H1 (cell line): ENCODE data around the gene OGDH. TPM values are rescaled to one million over a fixed set of nuclear protein-coding genes. Genes with fewer than 3 reads are reported as not detected.

Source experiments
- CTCF ChIA-PET: fragments of 300-600 bp; sonication (Branson Sonifier 250); formaldehyde crosslinking; loops from one replicate; lab custom pipeline; 2021; ENCODE audit not compliant: partially characterized antibody; lab: Charles Lee
- POLR2A ChIA-PET: fragments of 300-600 bp; sonication (Branson Sonifier 250); formaldehyde crosslinking; loops from one replicate; lab custom pipeline; 2021; ENCODE audit warnings: inconsistent platforms; ENCODE audit not compliant: partially characterized antibody; lab: Charles Lee
- DNase-seq, 2 experiments: peaks; one replicate each; pipeline versions ENCODE4 v3.0.0 to v3.0.0-alpha.2; 2010 to 2022; ENCODE audit warnings: low spot score in 2 of 2, low read depth in 1 of 2, mixed read lengths in 1 of 2
- FAIRE-seq: peaks from 2 replicates; lab custom pipeline; 2011; peaks lifted over from hg19 to GRCh38; lab: Jason Lieb, UNC
- H2AFZ ChIP-seq: 2 replicates; pipeline ENCODE4 v1.8.1; 2012; ENCODE audit warnings: low read length, inconsistent platforms
- H2AK5ac ChIP-seq: 2 replicates; pipeline ENCODE4 v1.6.1; 2013; ENCODE audit warnings: low read depth, low read length
- H2BK120ac ChIP-seq: replicated peaks from 2 replicates; pipeline ENCODE3; 2013; ENCODE audit warnings: low read depth, low read length, inconsistent platforms
- H2BK12ac ChIP-seq: 2 replicates; pipeline ENCODE4 v1.6.1; 2013; ENCODE audit warnings: low read depth, low read length
- H2BK15ac ChIP-seq: 2 replicates; pipeline ENCODE4 v1.6.1; 2013; ENCODE audit warnings: low read length
- H2BK20ac ChIP-seq: 2 replicates; pipeline ENCODE4 v1.6.1; 2013; ENCODE audit warnings: low read length
- H2BK5ac ChIP-seq: 2 replicates; pipeline ENCODE4 v1.6.1; 2013; ENCODE audit warnings: low read depth, low read length
- H3K14ac ChIP-seq: 2 replicates; pipeline ENCODE4 v1.6.1; 2013; ENCODE audit warnings: inconsistent platforms; ENCODE audit not compliant: insufficient read length
- H3K18ac ChIP-seq: 2 replicates; pipeline ENCODE4 v1.6.1; 2013; ENCODE audit warnings: low read length; ENCODE audit errors: extremely low read depth
- H3K23ac ChIP-seq: 2 replicates; pipeline ENCODE4 v1.6.1; 2013; ENCODE audit warnings: inconsistent platforms; ENCODE audit not compliant: insufficient read length
- H3K23me2 ChIP-seq: 2 replicates; pipeline ENCODE4 v1.6.1; 2013; ENCODE audit warnings: low read depth, low read length
- H3K27ac ChIP-seq: 2 replicates; pipeline ENCODE4 v1.6.1; 2011; ENCODE audit warnings: low read depth, low read length, inconsistent platforms
- H3K27me3 ChIP-seq, 4 experiments: replicated peaks in 1 of 4; 1 replicate in 1 of 4; 2 replicates in 3 of 4; pipeline versions ENCODE4 v1.6.1 to v1.8.1; 2011 to 2013; ENCODE audit warnings: low read length in 3 of 4, mild to moderate bottlenecking in 3 of 4, inconsistent platforms in 2 of 4, mixed read lengths in 2 of 4, moderate library complexity in 1 of 4; ENCODE audit not compliant: control insufficient read depth in 3 of 4, insufficient read depth in 3 of 4; ENCODE audit errors: extremely low read depth in 1 of 4
- H3K36me3 ChIP-seq, 4 experiments: 2 replicates each; pipeline versions ENCODE4 v1.6.1 to v1.8.1; 2011 to 2013; ENCODE audit warnings: mild to moderate bottlenecking in 4 of 4, low read length in 3 of 4, moderate library complexity in 2 of 4, control low read depth in 1 of 4, inconsistent platforms in 1 of 4; ENCODE audit not compliant: insufficient read depth in 4 of 4, control insufficient read depth in 2 of 4
- H3K4ac ChIP-seq: replicated peaks from 2 replicates; pipeline ENCODE3; 2013; ENCODE audit warnings: low read length, low read depth, mixed read lengths, inconsistent platforms; ENCODE audit not compliant: insufficient read length
- H3K4me1 ChIP-seq, 4 experiments: replicated peaks in 1 of 4; 1 replicate in 1 of 4; 2 replicates in 3 of 4; pipeline versions ENCODE4 v1.6.1 to v1.8.1; 2011 to 2013; ENCODE audit warnings: low read length in 3 of 4, inconsistent platforms in 2 of 4, mixed read lengths in 1 of 4; ENCODE audit not compliant: insufficient read depth in 4 of 4, control insufficient read depth in 3 of 4
- H3K4me2 ChIP-seq, 2 experiments: 2 replicates each; pipeline versions ENCODE4 v1.6.1 to v1.8.1; 2011 to 2013; ENCODE audit warnings: low read depth in 2 of 2, low read length in 2 of 2, control low read depth in 1 of 2, inconsistent platforms in 1 of 2, mild to moderate bottlenecking in 1 of 2; ENCODE audit not compliant: insufficient read depth in 1 of 2
- H3K4me3 ChIP-seq, 4 experiments: fragments of 200-600, 300-600 bp in 1 of 4; sonication (generic), shearing (Covaris generic), sonication (Bioruptor Twin) in 1 of 4; 2 replicates each; pipeline versions ENCODE4 v1.5.1 to v1.8.1; 2011 to 2016; ENCODE audit warnings: low read length in 4 of 4, low read depth in 3 of 4, control low read depth in 2 of 4, inconsistent platforms in 2 of 4, mild to moderate bottlenecking in 2 of 4, mixed read lengths in 1 of 4, moderate library complexity in 1 of 4; ENCODE audit not compliant: insufficient read depth in 2 of 4; ENCODE audit errors: extremely low read depth in 1 of 4
- H3K56ac ChIP-seq: replicated peaks from 2 replicates; pipeline ENCODE3; 2013; ENCODE audit warnings: low read depth, mild to moderate bottlenecking, mixed read lengths, low read length, inconsistent platforms; ENCODE audit not compliant: insufficient read length
- H3K79me1 ChIP-seq: 2 replicates; pipeline ENCODE4 v1.6.1; 2013; ENCODE audit warnings: low read depth, low read length, control low read depth
- H3K79me2 ChIP-seq, 2 experiments: 2 replicates each; pipeline versions ENCODE4 v1.6.1 to v1.8.1; 2012 to 2013; ENCODE audit warnings: low read length in 2 of 2, mild to moderate bottlenecking in 2 of 2, inconsistent platforms in 1 of 2; ENCODE audit not compliant: insufficient read depth in 2 of 2, control insufficient read depth in 1 of 2
- H3K9ac ChIP-seq, 4 experiments: replicated peaks in 1 of 4; 1 replicate in 1 of 4; 2 replicates in 3 of 4; pipeline versions ENCODE4 v1.6.1 to v1.8.1; 2011 to 2013; ENCODE audit warnings: low read depth in 3 of 4, low read length in 3 of 4, control low read depth in 2 of 4, mild to moderate bottlenecking in 2 of 4, moderate library complexity in 2 of 4, inconsistent platforms in 1 of 4; ENCODE audit errors: extremely low read depth in 1 of 4
- H3K9me3 ChIP-seq, 2 experiments: 2 replicates each; pipeline versions ENCODE4 v1.6.1 to v1.8.1; 2012 to 2013; ENCODE audit warnings: mild to moderate bottlenecking in 2 of 2, moderate library complexity in 2 of 2, control low read depth in 1 of 2, inconsistent platforms in 1 of 2, low read depth in 1 of 2, low read length in 1 of 2, mixed read lengths in 1 of 2; ENCODE audit not compliant: insufficient read depth in 2 of 2
- H4K20me1 ChIP-seq, 2 experiments: replicated peaks in 1 of 2; 2 replicates each; pipeline versions ENCODE3 to v1.8.1; 2011 to 2013; ENCODE audit warnings: inconsistent platforms in 2 of 2, low read length in 2 of 2, mild to moderate bottlenecking in 1 of 2; ENCODE audit not compliant: insufficient read depth in 2 of 2, control insufficient read depth in 1 of 2
- H4K5ac ChIP-seq: 2 replicates; pipeline ENCODE4 v1.6.1; 2013; ENCODE audit warnings: low read length, low read depth, mixed read lengths, inconsistent platforms; ENCODE audit not compliant: insufficient read length
- H4K8ac ChIP-seq: 2 replicates; pipeline ENCODE4 v1.8.0; 2013; ENCODE audit warnings: mild to moderate bottlenecking, moderate library complexity, low read length, inconsistent platforms; ENCODE audit not compliant: insufficient read depth; ENCODE audit errors: extremely low read depth
- H4K91ac ChIP-seq: replicated peaks from 2 replicates; pipeline ENCODE3; 2013; ENCODE audit warnings: low read length, mixed read lengths, inconsistent platforms; ENCODE audit not compliant: insufficient read length
- ATF3 ChIP-seq: IDR thresholded peaks from 2 replicates; pipeline ENCODE4 v1.6.1; 2011; ENCODE audit warnings: low read depth, mild to moderate bottlenecking, low read length; ENCODE audit not compliant: insufficient read depth
- BACH1 ChIP-seq: IDR thresholded peaks from 2 replicates; pipeline ENCODE4 v1.6.1; 2012; ENCODE audit warnings: low read length, improper control_type of control experiment
- BCL11A ChIP-seq, 2 experiments: IDR thresholded peaks; one replicate each; pipeline ENCODE4 v1.6.1; 2011; ENCODE audit warnings: low read depth in 2 of 2, low read length in 2 of 2, mild to moderate bottlenecking in 2 of 2
- CBX8 ChIP-seq: fragments of 300-800, 300-1000 bp; sonication (generic); IDR thresholded peaks from 2 replicates; pipeline ENCODE4 v1.7.1; 2016; ENCODE audit warnings: low read depth, low read length, borderline replicate concordance
- CHD2 ChIP-seq: IDR thresholded peaks from 2 replicates; pipeline ENCODE4 v1.6.1; 2012; ENCODE audit warnings: low read length, improper control_type of control experiment
- GABPA ChIP-seq: IDR thresholded peaks from 2 replicates; pipeline ENCODE4 v1.6.1; 2011; ENCODE audit warnings: mild to moderate bottlenecking, low read length, moderate library complexity, borderline replicate concordance; ENCODE audit not compliant: insufficient read depth
- HDAC2 ChIP-seq, 2 experiments: fragments of 300-600 bp in 1 of 2; sonication (generic) in 1 of 2; IDR thresholded peaks; 2 replicates each; pipeline ENCODE4 v1.6.1; 2011 to 2012; ENCODE audit warnings: low read depth in 2 of 2, low read length in 2 of 2, mild to moderate bottlenecking in 2 of 2, moderate library complexity in 2 of 2, borderline replicate concordance in 1 of 2, inconsistent platforms in 1 of 2
- JUN ChIP-seq: IDR thresholded peaks from 2 replicates; pipeline ENCODE4 v1.6.1; 2011; ENCODE audit warnings: low read depth, mild to moderate bottlenecking, improper control_type of control experiment, low read length
- KDM4A ChIP-seq: IDR thresholded peaks from one replicate; pipeline ENCODE4 v1.7.1; 2012; ENCODE audit warnings: low read depth, mild to moderate bottlenecking, moderate library complexity, low read length, inconsistent platforms; ENCODE audit not compliant: severe bottlenecking
- RXRA ChIP-seq: IDR thresholded peaks from 2 replicates; pipeline ENCODE4 v1.6.1; 2011; ENCODE audit warnings: low read depth, mild to moderate bottlenecking, low read length, moderate library complexity; ENCODE audit not compliant: insufficient read depth
- SAP30 ChIP-seq: fragments of 300-600 bp; sonication (generic); IDR thresholded peaks from 2 replicates; pipeline ENCODE4 v1.7.1; 2012; ENCODE audit warnings: low read length, moderate library complexity, mild to moderate bottlenecking, inconsistent platforms; ENCODE audit not compliant: insufficient read depth, insufficient replicate concordance
- TBP ChIP-seq: IDR thresholded peaks from 2 replicates; pipeline ENCODE4 v1.6.1; 2011; ENCODE audit warnings: low read depth, low read length, improper control_type of control experiment
- WGBS, 2 experiments: shearing (Covaris generic) in 1 of 2; methylation state at CpG; one replicate each; pipeline versions ENCODE4 v1.1.6 to v1.1.7; 2013 to 2015; ENCODE audit warnings: low lambda C conversion rate in 2 of 2, mixed read lengths in 2 of 2, inconsistent platforms in 1 of 2, low coverage in 1 of 2, missing lambda C conversion rate in 1 of 2; ENCODE audit not compliant: insufficient replicate concordance in 2 of 2, insufficient coverage in 1 of 2, insufficient read length in 1 of 2; ENCODE audit errors: extremely low coverage in 1 of 2, missing lambda C conversion rate in 1 of 2; 5-methylcytosine and 5-hydroxymethylcytosine counted together
- polyA plus RNA-seq, 7 experiments: library from polyadenylated mRNA; depleted of rRNA in 3 of 7; stranded (reverse) in 5 of 7; unstranded in 2 of 7; fragments of >200 nt in 5 of 7; fragments of 200-250 nt in 2 of 7; gene quantifications; 1 replicate in 5 of 7; 2 replicates in 1 of 7; 4 replicates in 1 of 7; pipeline versions ENCODE4 v1.2.1 to v1.2.3, GENCODE V29; 2011 to 2013; ENCODE audit warnings: missing spikeins in 2 of 7, mixed read lengths in 2 of 7
- total RNA-seq: library from RNA; stranded (reverse); fragmentation: NEBNext Ultra II Directional; extraction: Animal tissue kit (Norgen Biotek cat#: 25700); gene quantifications from 2 replicates; pipeline ENCODE4 v1.2.1, GENCODE V29; 2021

The OGDH gene
- total and polyA plus RNA-seq, 2 of the 8 experiments (the other 6 are each of a cell fraction or from before 2014, with no cell fraction given): 71.6 to 91.6 TPM

DNA sequence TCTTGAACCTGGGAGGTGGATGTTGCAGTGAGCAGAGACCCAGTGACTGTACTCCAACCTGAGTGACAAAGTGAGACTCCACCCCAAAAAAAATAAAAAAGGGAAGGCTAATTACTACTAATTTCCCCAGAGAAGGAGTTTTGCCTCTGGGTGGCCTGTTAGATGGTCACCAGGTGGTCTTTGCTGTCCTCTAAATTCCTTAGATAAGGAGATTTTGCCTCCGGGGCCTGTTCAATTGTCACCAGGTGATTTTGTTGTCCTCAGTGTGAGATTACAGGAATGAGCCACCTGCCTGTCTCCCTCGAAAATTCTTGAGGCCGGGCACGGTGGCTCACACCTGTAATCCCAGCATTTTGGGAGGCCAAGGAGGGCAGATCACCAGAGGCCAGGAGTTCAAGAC is 117.8 kb downstream of the OGDH start:
- no peaks in the 10 kb centered on the region for H3K23me2 ChIP-seq
- H2BK15ac ChIP-seq: no peak overlapping the region
- H3K18ac ChIP-seq: no peak overlapping the region
- no peaks in the 10 kb centered on the region for H3K79me1 ChIP-seq
- no peak overlapping the region for H3K9ac ChIP-seq
- WGBS, 2 experiments: 95% methylated on average over 4 of the region's 4 CpGs; no CpG with 5 or more reads in 1 of the 2 experiments
- H3K4me2 ChIP-seq: no peak overlapping the region
- no peak overlapping the region for H3K56ac ChIP-seq
- H2BK120ac ChIP-seq: no peak overlapping the region
- H2BK20ac ChIP-seq: no peak overlapping the region
- H2BK12ac ChIP-seq: no peak overlapping the region
- H4K8ac ChIP-seq: no peak overlapping the region
- H3K4me3 ChIP-seq: no peak overlapping the region
- no peaks in the 10 kb centered on the region for H3K27me3 ChIP-seq
- H3K79me2 ChIP-seq: no peaks in the 10 kb centered on the region
- no peak overlapping the region for H2AFZ ChIP-seq
- no peak overlapping the region for H4K91ac ChIP-seq
- H3K4me1 ChIP-seq: no peaks in the 10 kb centered on the region
- ChIA-PET POLR2A (no interaction called here), CTCF (no interaction called here)
- no peaks in the 10 kb centered on the region for H4K20me1 ChIP-seq
- no peak overlapping the region for H3K27ac ChIP-seq
- no peak overlapping the region for H4K5ac ChIP-seq
- H3K4ac ChIP-seq: no peak overlapping the region
- peaks cover 4 to 11% of the 10 kb centered on the region in 2 experiments; a peak in 2 of 4 replicates for H3K9me3 ChIP-seq
- H3K23ac ChIP-seq: no peak overlapping the region
- FAIRE-seq (no peak), DNase-seq (no peak)
- no peak overlapping the region for H3K14ac ChIP-seq
- H3K36me3 ChIP-seq: no peaks in the 10 kb centered on the region
- no peak overlapping the region for H2AK5ac ChIP-seq
- no peak overlapping the region for H2BK5ac ChIP-seq
- no peak for TF ChIP-seq BACH1
- TF ChIP-seq CBX8: no peak
- TF ChIP-seq SAP30: no peak
- TF ChIP-seq BCL11A (IDR thresholded peaks at IDR 0.05; ENCODE audit: low read depth in 2 of 2, low read length in 2 of 2): no peak
- TF ChIP-seq JUN: no peak
- no peak for TF ChIP-seq CHD2
- no peak for TF ChIP-seq GABPA
- TF ChIP-seq TBP: no peak
- no peak for TF ChIP-seq RXRA
- no peak for TF ChIP-seq KDM4A
- no peak for TF ChIP-seq HDAC2 (IDR thresholded peaks at IDR 0.05; ENCODE audit: borderline replicate concordance in 1 of 2, low read depth in 2 of 2, low read length in 2 of 2)
- no peak for TF ChIP-seq ATF3
